Measurements from ENCODE around the gene UBE2R2. TPM values are rescaled to one million over a fixed set of nuclear protein-coding genes. Genes with fewer than 3 reads are reported as not detected.

Gene UBE2R2
- total RNA-seq, 1 experiment from 2014 or later: 52.1 TPM

- Histone ChIP-seq H3K4me2 (ENCODE audit: insufficient read depth, insufficient read length, low read length) (no peak overlapping the region), H4K91ac (ENCODE audit: insufficient read length, low read depth, low read length) (no peak overlapping the region), H2BK12ac (ENCODE audit: insufficient read length, low read depth, low read length) (no peak overlapping the region), H4K20me1 (ENCODE audit: control insufficient read depth, insufficient read depth, insufficient read length) (no peaks in the 10 kb centered on the region), H2BK5ac (ENCODE audit: insufficient read length, low read length) (no peak overlapping the region), H2AFZ (ENCODE audit: low read length) (no peak overlapping the region), H2BK120ac (ENCODE audit: low read depth, low read length, poor library complexity, severe bottlenecking) (no peak overlapping the region), H4K5ac (ENCODE audit: insufficient read length, low read depth, low read length) (no peak overlapping the region), H3K56ac (ENCODE audit: insufficient read length, low read depth, low read length) (no peak overlapping the region), H3K14ac (ENCODE audit: insufficient read depth, low read length) (no peak overlapping the region), H3K18ac (ENCODE audit: insufficient read length, low read depth, low read length) (no peak overlapping the region), H3K27ac (ENCODE audit: insufficient read length, low read depth, low read length) (no peak overlapping the region), H3K4ac (ENCODE audit: low read depth, low read length) (no peak overlapping the region), H3K9me3 (ENCODE audit: control insufficient read depth, low read depth, low read length) (no peaks in the 10 kb centered on the region), H2BK15ac (ENCODE audit: low read depth, low read length) (no peak overlapping the region), H3K79me2 (ENCODE audit: insufficient read depth, low read length) (no peaks in the 10 kb centered on the region), H2AK5ac (ENCODE audit: insufficient read length, low read length) (no peak overlapping the region), H3K79me1 (ENCODE audit: insufficient read depth, low read depth, low read length, poor library complexity, severe bottlenecking) (no peaks in the 10 kb centered on the region), H3K4me1 (ENCODE audit: insufficient read depth, low read length) (no peaks in the 10 kb centered on the region), H4K8ac (replicated peaks; ENCODE audit: insufficient read length, low read depth, low read length) (no peak overlapping the region), H2BK20ac (ENCODE audit: low read depth, low read length, poor library complexity, severe bottlenecking) (no peak overlapping the region), H3T11ph (ENCODE audit: low read length) (no peak overlapping the region), H3K27me3 (ENCODE audit: insufficient read depth, low read length) (no peaks in the 10 kb centered on the region), H3K23ac (ENCODE audit: insufficient read length, low read depth, low read length) (no peak overlapping the region), H3K23me2 (ENCODE audit: insufficient read length, low read depth, low read length, poor library complexity, severe bottlenecking) (no peaks in the 10 kb centered on the region), H3K9ac (ENCODE audit: extremely low read depth, insufficient read length, low read length) (no peak overlapping the region)
- DNase-seq: no peak
- no peaks in the 10 kb centered on the region for H3K9me3 Mint-ChIP-seq
- peaks cover 13 to 30% of the 10 kb centered on the region in 2 experiments for H3K4me1 Mint-ChIP-seq
- TF ChIP-seq CTCF (conservative IDR thresholded peaks at IDR 0.05): no peak
- no peak overlapping the region for H3K4me3 Mint-ChIP-seq
- no CpG with 5 or more reads among the region's 4 CpGs for WGBS (ENCODE audit: extremely low coverage, insufficient read length, low lambda C conversion rate)
- peaks cover 27 to 97% (median 71%) of the 10 kb centered on the region in 3 experiments; a peak in 6 of 7 replicates for H3K36me3 Mint-ChIP-seq (ENCODE audit: insufficient read depth in 1 of 3, low read depth in 3 of 3)
- no peak overlapping the region for H3K27ac Mint-ChIP-seq
- H3K27me3 Mint-ChIP-seq (ENCODE audit: low read depth): peaks cover 2% of the 10 kb centered on the region; the same call in 1 of the 2 replicates
These were observed 106.1 kb downstream of the UBE2R2 start for GRCh38 chr9:33923079-33923478.
